ENCODE data around the gene CREBRF. TPM values are rescaled to one million over a fixed set of nuclear protein-coding genes. Genes with fewer than 3 reads are reported as not detected.
"Not testable (repeated sequence)": the region's sequence is repeated elsewhere in the genome, so short reads cannot be mapped to it uniquely, and the experiment has no call there.

The CREBRF gene
- total RNA-seq, 1 experiment from 2014 or later: 16.9 TPM

- Histone ChIP-seq H3K4me2 (no peak overlapping the region), H3K4me1 (replicated peaks; ENCODE audit: insufficient read depth) (no peaks in the 10 kb centered on the region), H3F3A (ENCODE audit: insufficient read depth, low read depth) (no peaks in the 10 kb centered on the region), H3K9me3 (ENCODE audit: insufficient read depth, low read depth) (peaks cover 3% of the 10 kb centered on the region; the same call in 1 of the 2 replicates), H3K9me2 (ENCODE audit: insufficient read depth) (no peaks in the 10 kb centered on the region), H4K20me1 (ENCODE audit: insufficient read depth) (no peaks in the 10 kb centered on the region), H3K4me3 (no peak overlapping the region), H3K79me2 (ENCODE audit: low read depth) (0 out of 2 replicates have a peak, but pooled peaks cover 7% of the 10 kb centered on the region), H3K27ac (no peak overlapping the region), H2AFZ (no peak overlapping the region), H3K27me3 (ENCODE audit: insufficient read depth, low read depth) (no peaks in the 10 kb centered on the region), H3K36me3 (ENCODE audit: low read depth) (peaks cover 3% of the 10 kb centered on the region; the same call in 1 of the 2 replicates)
- no peak for DNase-seq
- TF ChIP-seq EZH2 (IDR thresholded peaks at IDR 0.05; ENCODE audit: low read depth) (no peak), CTCF (conservative IDR thresholded peaks at IDR 0.05) (no peak)
- POLR2A ChIA-PET (ENCODE audit: unreplicated experiment): no interaction called here
- CTCF ChIA-PET: interaction anchor here (0.6 kb wide), 1 partner anchor 168 kb away, joined by 3 read pairs; no protein-coding TSS in a partner anchor
- no TSS peak for BruUV-seq (replicated peaks)
- intact Hi-C loops (cut with micrococcal nuclease; ENCODE audit: unreplicated experiment): no loop called here
Observed at GRCh38 chr5:173148354-173148753, 92.2 kb downstream of the CREBRF start.

GRCh38 chr5:173152547-173152946 is 96.4 kb downstream of the CREBRF start:
- Histone ChIP-seq H3K36me3 (ENCODE audit: low read depth) (peaks cover under 1% of the 10 kb centered on the region; the same call in 1 of the 2 replicates), H3K9me2 (ENCODE audit: insufficient read depth) (no peaks in the 10 kb centered on the region), H3K9me3 (ENCODE audit: insufficient read depth, low read depth) (peaks cover 3% of the 10 kb centered on the region; the same call in 1 of the 2 replicates), H3F3A (ENCODE audit: insufficient read depth, low read depth) (no peaks in the 10 kb centered on the region), H3K4me2 (no peak overlapping the region), H3K79me2 (ENCODE audit: low read depth) (no peaks in the 10 kb centered on the region), H3K27me3 (ENCODE audit: insufficient read depth, low read depth) (no peaks in the 10 kb centered on the region), H3K4me3 (no peak overlapping the region), H2AFZ (no peak overlapping the region), H3K27ac (no peak overlapping the region), H3K4me1 (replicated peaks; ENCODE audit: insufficient read depth) (0 out of 2 replicates have a peak, but pooled peaks cover 8% of the 10 kb centered on the region), H4K20me1 (ENCODE audit: insufficient read depth) (no peaks in the 10 kb centered on the region)
- BruUV-seq (replicated peaks): no TSS peak
- ChIA-PET POLR2A (ENCODE audit: unreplicated experiment) (no interaction called here), CTCF (interaction anchor here (0.6 kb wide), 1 partner anchor 111 kb away, joined by 10 read pairs; no protein-coding TSS in a partner anchor)
- DNase-seq: no peak
- TF ChIP-seq CTCF (conservative IDR thresholded peaks at IDR 0.05) (no peak), EZH2 (IDR thresholded peaks at IDR 0.05; ENCODE audit: low read depth) (no peak)
- intact Hi-C loops (cut with micrococcal nuclease; ENCODE audit: unreplicated experiment): no loop called here

- peak overlapping the region; percentile 61 for H3K27ac ChIP-seq
- no peaks in the 10 kb centered on the region for H4K20me1 ChIP-seq (ENCODE audit: insufficient read depth)
- H3K4me1 ChIP-seq (replicated peaks; ENCODE audit: insufficient read depth): 0 out of 2 replicates have a peak, but pooled peaks cover 8% of the 10 kb centered on the region
- no peaks in the 10 kb centered on the region for H3K9me2 ChIP-seq (ENCODE audit: insufficient read depth)
- no peaks in the 10 kb centered on the region for H3K36me3 ChIP-seq (ENCODE audit: low read depth)
- POLR2A ChIA-PET (ENCODE audit: unreplicated experiment): no interaction called here
- no peak overlapping the region for H3K4me2 ChIP-seq
- H3K79me2 ChIP-seq (ENCODE audit: low read depth): no peaks in the 10 kb centered on the region
- H3K27me3 ChIP-seq (ENCODE audit: insufficient read depth, low read depth): no peaks in the 10 kb centered on the region
- H2AFZ ChIP-seq: no peak overlapping the region
- intact Hi-C loops (cut with micrococcal nuclease; ENCODE audit: unreplicated experiment): no loop called here
- no peak for DNase-seq
- no peak for TF ChIP-seq EZH2 (IDR thresholded peaks at IDR 0.05; ENCODE audit: low read depth)
- no peak for TF ChIP-seq CTCF (conservative IDR thresholded peaks at IDR 0.05)
- CTCF ChIA-PET: no interaction called here
- H3K9me3 ChIP-seq (ENCODE audit: insufficient read depth, low read depth): peaks cover under 1% of the 10 kb centered on the region; the same call in 1 of the 2 replicates
- no peak overlapping the region for H3K4me3 ChIP-seq
- no TSS peak for BruUV-seq (replicated peaks)
- no peaks in the 10 kb centered on the region for H3F3A ChIP-seq (ENCODE audit: insufficient read depth, low read depth)
Observed at GRCh38 chr5:173153842-173154241, 97.7 kb downstream of the CREBRF start.

GRCh38 chr5:173154619-173155018 is 98.5 kb downstream of the CREBRF start:
- H3K9me3 ChIP-seq (ENCODE audit: insufficient read depth, low read depth); H3K4me1 ChIP-seq (replicated peaks; ENCODE audit: insufficient read depth); H3K79me2 ChIP-seq (ENCODE audit: low read depth); H3K36me3 ChIP-seq (ENCODE audit: low read depth); POLR2A ChIA-PET (ENCODE audit: unreplicated experiment); H2AFZ ChIP-seq; H3K9me2 ChIP-seq (ENCODE audit: insufficient read depth); H3K27me3 ChIP-seq (ENCODE audit: insufficient read depth, low read depth); H3K4me2 ChIP-seq; CTCF ChIA-PET; H4K20me1 ChIP-seq (ENCODE audit: insufficient read depth); intact Hi-C loops (cut with micrococcal nuclease; ENCODE audit: unreplicated experiment); H3F3A ChIP-seq (ENCODE audit: insufficient read depth, low read depth); H3K4me3 ChIP-seq; BruUV-seq (replicated peaks): not testable (repeated sequence)
- H3K27ac ChIP-seq: peak overlapping the region; percentile 61
- peak in 1 of 2 experiments; percentile 9 for DNase-seq
